COLO668 (cell line): ENCODE measurements around the gene ZBTB20.
"Not testable (repeated sequence)": the region's sequence is repeated elsewhere in the genome, so short reads cannot be mapped to it uniquely, and the experiment has no call there.

Experiments
- DNase-seq: peaks from one replicate; lab custom pipeline; 2025; ENCODE audit not compliant: unreplicated experiment; lab: John Stamatoyannopoulos, UW

The ZBTB20 gene

GRCh38 chr3:115147329-115148141 lies 447 bp upstream of the ZBTB20 start:
- peak; percentile 93 for DNase-seq

DNA sequence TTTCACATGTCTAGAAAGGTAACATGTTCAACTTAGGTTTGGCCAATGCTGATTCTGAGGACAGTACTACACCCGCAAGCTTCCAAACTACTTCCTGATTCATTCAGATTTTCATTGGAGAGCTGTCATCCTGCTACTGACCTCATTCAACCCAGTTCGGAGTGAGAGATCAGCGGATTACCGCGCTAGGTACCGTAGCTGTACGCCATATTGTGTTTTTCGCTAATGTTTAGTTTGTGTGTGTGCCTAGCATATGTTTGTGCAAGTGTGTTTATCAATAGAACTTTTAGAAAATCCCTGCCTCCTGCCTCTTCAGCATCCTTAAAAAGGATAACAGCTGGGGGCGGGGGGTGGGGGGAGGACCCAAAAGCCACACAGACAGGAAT lies 1.1 kb downstream of the ZBTB20 start:
- peak; percentile 4 for DNase-seq

DNA sequence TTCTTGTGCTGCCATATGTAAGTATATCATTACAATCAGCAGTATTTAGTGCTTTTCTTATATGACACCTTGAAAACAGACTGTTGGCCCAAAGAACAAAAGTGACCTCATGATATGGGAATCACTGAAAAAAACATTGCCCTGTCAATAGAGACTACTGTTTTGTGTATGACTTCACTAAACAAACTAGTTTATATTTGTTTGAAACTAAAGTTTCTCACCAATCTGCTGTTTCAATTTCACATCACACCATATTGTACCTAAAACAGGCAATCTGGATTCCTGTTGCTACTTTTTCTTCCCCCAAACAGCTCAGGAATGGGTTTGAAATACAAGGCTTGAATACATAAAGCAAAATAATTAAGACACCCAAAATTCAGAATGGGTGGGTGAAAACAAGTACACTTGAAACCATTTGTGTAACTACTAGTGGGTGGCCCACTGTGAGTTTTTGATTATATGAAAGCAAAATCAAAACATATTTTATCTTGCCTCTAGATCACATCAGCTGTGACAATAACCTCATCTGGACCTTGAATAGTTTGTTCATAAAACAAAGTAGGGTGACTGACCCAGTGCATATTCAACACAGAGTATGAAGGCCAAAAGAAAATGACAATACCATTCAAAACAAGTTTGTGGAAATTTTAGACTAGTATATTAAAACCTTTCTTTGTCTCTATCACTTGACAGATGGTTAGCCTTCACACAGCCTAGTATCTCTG lies 5.9 kb downstream of the ZBTB20 start:
- DNase-seq: no peak

DNA sequence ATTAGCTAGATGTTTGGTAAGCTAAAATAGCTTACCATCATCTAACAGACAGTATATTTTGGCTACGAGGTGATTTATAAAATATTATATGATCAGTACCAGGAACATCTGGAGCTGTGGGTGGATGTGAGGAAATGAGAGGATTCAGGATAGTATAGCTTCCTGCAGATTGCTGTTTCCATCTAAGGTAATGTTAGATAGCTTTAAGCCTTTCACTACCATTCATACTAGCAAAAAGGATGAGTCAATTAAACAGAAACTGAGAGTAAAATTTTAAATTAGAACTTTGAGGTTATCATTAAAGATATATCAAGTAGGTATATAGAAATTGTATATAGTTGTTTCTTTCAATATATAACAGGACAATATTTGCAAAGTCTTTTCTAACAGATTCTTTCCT lies 8.0 kb downstream of the ZBTB20 start:
- no peak for DNase-seq

- no peak for DNase-seq
These were observed 12.3 kb downstream of the ZBTB20 start for GRCh38 chr3:115134648-115135347.

DNA sequence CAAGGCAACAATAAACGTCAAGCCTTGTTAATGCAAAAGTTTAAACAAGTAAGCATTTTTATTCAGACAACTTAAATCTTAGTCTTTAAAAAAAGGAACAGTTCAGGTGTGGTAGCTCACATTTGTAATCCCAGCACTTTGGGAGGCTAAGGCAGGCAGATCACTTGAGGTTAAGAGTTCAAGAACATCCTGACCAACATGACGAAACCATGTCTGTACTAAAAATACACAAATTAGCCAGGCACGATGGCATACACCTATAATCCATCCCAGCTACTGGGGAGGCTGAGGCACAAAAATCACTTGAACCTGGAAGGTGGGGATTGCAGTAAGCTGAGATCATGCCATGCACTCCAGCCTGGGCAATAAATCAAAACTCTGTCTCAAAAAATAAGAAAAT lies 19.9 kb downstream of the ZBTB20 start:
- no peak for DNase-seq

DNA sequence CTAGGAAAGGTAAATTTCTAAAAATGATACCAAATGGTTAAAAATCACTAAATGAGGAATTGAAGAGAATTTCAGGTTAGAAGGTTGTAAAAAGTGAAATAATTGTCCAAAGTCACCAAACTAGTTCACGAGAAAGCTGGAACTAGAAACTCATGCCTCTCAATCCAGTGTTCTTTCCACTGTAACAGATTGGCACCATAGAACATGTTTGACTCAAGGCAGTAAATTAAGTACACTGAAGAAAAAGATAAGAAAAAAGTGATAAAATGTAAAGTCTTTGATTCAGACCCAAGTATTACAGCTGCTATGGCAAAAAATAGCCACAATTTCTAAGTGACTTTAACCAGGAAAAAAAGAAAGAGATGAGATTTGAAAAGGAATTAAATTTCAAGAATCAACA lies 26.5 kb downstream of the ZBTB20 start:
- no peak for DNase-seq

DNA sequence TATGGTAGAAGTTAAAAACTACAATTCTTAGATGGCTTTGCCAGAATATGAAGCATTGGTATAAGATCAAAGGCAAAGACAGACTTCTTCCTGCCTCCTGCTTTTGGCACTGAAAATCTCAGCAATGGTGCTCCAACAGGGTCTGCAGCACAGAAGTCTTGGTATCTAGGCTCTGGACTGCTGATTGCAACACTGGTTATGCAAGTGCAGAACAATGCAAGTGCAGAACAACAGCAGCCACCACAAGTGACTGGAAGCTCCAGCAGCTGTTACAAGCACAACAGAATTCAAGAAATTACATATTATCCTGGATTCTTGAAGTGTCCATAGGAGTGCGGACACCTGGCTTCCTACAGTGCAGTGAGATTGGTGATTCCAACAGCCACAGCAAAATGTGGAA lies 33.7 kb downstream of the ZBTB20 start:
- DNase-seq: no peak

- no peak for DNase-seq
These were observed 35.5 kb downstream of the ZBTB20 start for GRCh38 chr3:115111632-115112031.

GRCh38 chr3:115110830-115111229 lies 36.3 kb downstream of the ZBTB20 start:
- DNase-seq: no peak

DNA sequence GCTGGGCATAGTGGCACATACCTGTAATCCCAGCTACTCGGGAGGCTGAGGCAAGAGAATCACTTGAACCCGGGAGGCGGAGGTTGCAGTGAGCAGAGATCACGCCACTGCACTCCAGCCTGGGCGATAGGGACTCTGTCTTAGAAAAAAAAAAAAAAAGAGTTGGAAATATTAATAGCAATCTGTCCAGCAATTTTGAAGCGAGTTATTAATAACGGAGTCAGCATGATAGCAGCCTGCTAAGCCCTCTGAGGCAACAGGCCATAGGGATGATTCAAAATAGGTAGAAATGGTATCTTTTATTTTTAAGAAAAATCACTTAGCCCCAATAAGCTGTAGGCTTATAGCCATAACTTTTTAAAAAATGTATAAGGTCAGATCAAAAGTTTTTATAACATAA lies 37.0 kb downstream of the ZBTB20 start:
- DNase-seq: not testable (repeated sequence)

- no peak for DNase-seq
These were observed 38.5 kb downstream of the ZBTB20 start for GRCh38 chr3:115108614-115109013.

GRCh38 chr3:115102046-115102445 lies 45.0 kb downstream of the ZBTB20 start:
- no peak for DNase-seq

DNA sequence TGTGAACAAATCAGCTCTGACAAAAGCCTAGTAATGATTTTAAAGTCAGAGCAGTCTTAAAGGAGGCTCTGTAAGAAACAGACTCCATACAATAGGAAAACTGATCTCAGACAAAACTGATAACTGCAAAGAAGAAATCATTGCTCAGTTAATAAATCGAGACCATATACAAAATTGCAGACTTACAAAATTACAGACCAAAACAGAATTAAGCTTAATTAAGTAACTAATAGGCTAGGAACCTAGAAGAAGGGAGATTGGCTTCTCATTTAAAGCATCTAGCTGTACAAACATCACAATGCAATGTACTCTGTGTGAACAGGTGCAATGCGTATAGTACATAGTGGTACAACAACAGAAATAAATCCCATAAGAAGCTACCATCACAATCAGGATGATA lies 46.3 kb downstream of the ZBTB20 start:
- DNase-seq: peak; percentile 0

- peak; percentile 1 for DNase-seq
These were observed 47.0 kb downstream of the ZBTB20 start for GRCh38 chr3:115099986-115100571.

DNA sequence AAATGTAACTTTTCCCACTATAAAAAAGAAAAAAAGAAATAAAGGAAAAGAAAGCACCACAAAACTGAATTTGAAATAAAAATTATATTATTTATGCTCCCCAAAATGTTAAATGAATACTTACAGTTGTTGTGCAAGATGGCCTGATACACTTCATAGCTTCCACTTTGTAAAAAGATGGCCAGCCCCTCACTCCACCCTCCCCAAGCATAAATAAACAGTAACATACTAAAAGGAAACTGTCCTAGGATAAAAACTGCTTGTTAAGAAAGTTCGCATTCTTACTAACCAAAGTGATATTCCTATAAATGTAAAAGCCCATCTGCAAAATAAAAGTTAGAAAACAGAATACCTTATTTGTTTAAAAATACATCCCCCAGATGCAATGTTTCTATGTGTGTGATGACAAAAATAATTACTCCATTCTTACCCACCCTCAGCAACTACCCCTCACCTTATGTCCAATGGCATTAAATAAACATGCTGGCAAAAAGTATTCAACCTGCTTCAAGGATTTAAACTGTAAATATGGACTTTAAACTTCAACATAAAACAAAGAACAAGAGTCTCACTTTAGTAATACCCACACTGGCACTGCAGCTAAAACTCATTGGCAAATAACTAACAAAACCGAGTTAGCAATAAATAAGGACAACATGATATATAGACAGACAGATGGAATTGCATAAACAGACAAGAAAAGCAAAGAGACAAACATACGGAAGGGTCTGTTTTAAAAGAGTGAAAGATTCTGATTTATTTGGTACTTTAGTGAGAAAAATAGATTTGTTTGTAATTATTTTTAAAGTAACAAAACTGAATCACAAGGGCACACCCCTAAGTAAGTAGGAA lies 47.7 kb downstream of the ZBTB20 start:
- DNase-seq: no peak

- no peak for DNase-seq
These were observed 48.6 kb downstream of the ZBTB20 start for GRCh38 chr3:115098354-115099073.

- no peak for DNase-seq
These were observed 51.9 kb downstream of the ZBTB20 start for GRCh38 chr3:115095236-115095635.

GRCh38 chr3:115092220-115092791 lies 54.8 kb downstream of the ZBTB20 start:
- peak; percentile 14 for DNase-seq

DNA sequence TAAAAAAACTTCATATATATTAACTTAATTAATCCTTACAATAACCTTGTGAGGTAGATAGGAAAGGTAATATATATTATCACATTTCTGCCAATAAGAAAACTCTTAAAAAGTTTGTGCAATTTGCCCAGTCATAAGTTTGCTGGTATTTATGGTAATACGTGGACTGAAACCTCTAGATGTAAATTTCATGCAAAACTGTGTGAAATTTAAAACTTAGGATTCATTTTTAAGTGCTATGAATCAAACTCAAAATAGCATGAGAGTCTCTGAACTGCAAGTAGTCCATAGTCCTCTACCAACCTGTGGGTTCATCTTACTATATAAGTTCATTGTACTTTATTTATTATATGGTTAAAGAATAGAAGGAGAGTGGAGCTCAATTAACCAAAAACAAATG lies 56.4 kb downstream of the ZBTB20 start:
- DNase-seq: no peak
